K562 (cell line): ENCODE measurements around the gene MC3R. TPM values are rescaled to one million over a fixed set of nuclear protein-coding genes. Genes with fewer than 3 reads are reported as not detected.

Source experiments
- ATAC-seq: fragments of 200-7000 bp; cut with Tn5 transposase; 3 replicates; pipeline ENCODE4 v1.9.1; 2020; ENCODE audit warnings: moderate library complexity
- BruUV-seq: library from RNA; stranded (reverse); fragments of 400-500 nt; replicated peaks from 2 replicates; lab custom pipeline; 2021; lab: Mats Ljungman, UMichigan
- CTCF ChIA-PET: fragments of 300-600 bp; formaldehyde crosslinking; extraction: SDS; loops from one replicate; lab custom pipeline; 2021; ENCODE audit warnings: low intra/inter-chr PET ratio; lab: Yijun Ruan, JAX
- POLR2A ChIA-PET: fragments of 300-600, 350-650 bp; sonication (Branson Sonifier 250); formaldehyde crosslinking; extraction: SDS; loops from one replicate; lab custom pipeline; 2021; ENCODE audit warnings: antibody characterized with exemption, inconsistent platforms; lab: Yijun Ruan, JAX
- DNase-seq, 4 experiments: peaks; one replicate each; pipeline versions ENCODE4 v3.0.0 to v3.0.0-alpha.2; 2011 to 2018; ENCODE audit warnings: low spot score in 3 of 4, mixed read lengths in 3 of 4; ENCODE audit errors: extremely low read depth in 1 of 4
- FAIRE-seq: peaks from 2 replicates; lab custom pipeline; 2011; peaks lifted over from hg19 to GRCh38; lab: Jason Lieb, UNC
- H2AFZ ChIP-seq: 2 replicates; pipeline ENCODE4 v1.6.0; 2011; ENCODE audit warnings: low read depth, low read length, control low read depth, inconsistent platforms
- H3K27ac ChIP-seq: fragments of 200-600 bp; 3 replicates; pipeline ENCODE4 v1.8.0; 2011; ENCODE audit warnings: low read depth, mild to moderate bottlenecking, control low read depth, inconsistent platforms, low read length, moderate library complexity, mixed read lengths; ENCODE audit errors: extremely low read depth
- H3K27me3 ChIP-seq, 2 experiments: fragments of 300-600 bp in 1 of 2; 2 replicates in 1 of 2; 3 replicates in 1 of 2; pipeline versions ENCODE4 v1.6.0 to v1.8.0; 2011; ENCODE audit warnings: inconsistent platforms in 2 of 2, low read length in 2 of 2, mild to moderate bottlenecking in 1 of 2, mixed read lengths in 1 of 2, moderate library complexity in 1 of 2; ENCODE audit not compliant: control insufficient read depth in 2 of 2, insufficient read depth in 2 of 2
- H3K36me3 ChIP-seq: fragments of 300-600 bp; 3 replicates; pipeline ENCODE4 v1.8.0; 2011; ENCODE audit warnings: mild to moderate bottlenecking, low read length, inconsistent platforms; ENCODE audit not compliant: control insufficient read depth, insufficient read depth
- H3K4me1 ChIP-seq, 2 experiments: fragments of 200-600 bp in 1 of 2; replicated peaks in 1 of 2; 2 replicates in 1 of 2; 3 replicates in 1 of 2; pipeline versions ENCODE4 v1.5.1 to v1.8.0; 2011; ENCODE audit warnings: inconsistent platforms in 2 of 2, low read length in 2 of 2, mild to moderate bottlenecking in 1 of 2, mixed read lengths in 1 of 2, moderate library complexity in 1 of 2; ENCODE audit not compliant: control insufficient read depth in 2 of 2, insufficient read depth in 2 of 2
- H3K4me2 ChIP-seq: 2 replicates; pipeline ENCODE4 v1.6.1; 2011; ENCODE audit warnings: low read length, control low read depth, inconsistent platforms, mixed read lengths; ENCODE audit not compliant: insufficient read depth
- H3K4me3 ChIP-seq: fragments of 200-600 bp; sonication (generic), shearing (Covaris generic); 2 replicates; pipeline ENCODE4 v1.5.1; 2016; ENCODE audit warnings: control low read depth, inconsistent platforms
- H3K79me2 ChIP-seq: fragments of 200-600 bp; 3 replicates; pipeline ENCODE4 v1.8.0; 2011; ENCODE audit warnings: low read length, inconsistent platforms; ENCODE audit not compliant: control insufficient read depth, insufficient read depth
- H3K9ac ChIP-seq, 2 experiments: 2 replicates each; pipeline versions ENCODE4 v1.6.0 to v1.6.1; 2011; ENCODE audit warnings: low read depth in 2 of 2, low read length in 2 of 2, control low read depth in 1 of 2, inconsistent platforms in 1 of 2, mild to moderate bottlenecking in 1 of 2, mixed read lengths in 1 of 2; ENCODE audit not compliant: insufficient read depth in 1 of 2
- H3K9me1 ChIP-seq: one replicate; pipeline ENCODE4 v1.6.0; 2011; ENCODE audit warnings: inconsistent platforms, mild to moderate bottlenecking, low read length, moderate library complexity; ENCODE audit not compliant: control insufficient read depth, insufficient read depth
- H3K9me3 ChIP-seq: replicated peaks from 2 replicates; pipeline ENCODE4 v1.5.1; 2011; ENCODE audit warnings: low read depth, low read length, inconsistent platforms; ENCODE audit not compliant: control insufficient read depth, insufficient read depth
- H4K20me1 ChIP-seq: replicated peaks from 2 replicates; pipeline ENCODE4 v1.6.1; 2011; ENCODE audit warnings: low read length, inconsistent platforms, mixed read lengths; ENCODE audit not compliant: control insufficient read depth, insufficient read depth
- ADNP ChIP-seq: fragments of 200-800 bp; sonication (Bioruptor generic); IDR thresholded peaks from 2 replicates; pipeline ENCODE4 v1.6.1; 2016; ENCODE audit warnings: missing genetic modification characterization, missing compliant biosample characterization
- CCNT2 ChIP-seq: IDR thresholded peaks from 2 replicates; pipeline ENCODE4 v1.6.1; 2011; ENCODE audit warnings: borderline replicate concordance, low read depth, mild to moderate bottlenecking, moderate library complexity, mixed read lengths, low read length; ENCODE audit not compliant: insufficient read length; ENCODE audit errors: extremely low read depth
- CREB1 ChIP-seq, 2 experiments: sonication (generic) in 1 of 2; formaldehyde crosslinking in 1 of 2; IDR thresholded peaks; 2 replicates each; pipeline versions ENCODE4 v1.6.1 to v1.8.0; 2012 to 2022; ENCODE audit warnings: inconsistent platforms in 1 of 2, mild to moderate bottlenecking in 1 of 2, missing genetic modification reagents in 1 of 2, moderate library complexity in 1 of 2
- CTBP1 ChIP-seq: fragments of 450-650 bp; IDR thresholded peaks from 2 replicates; pipeline ENCODE4 v1.6.1; 2016; ENCODE audit warnings: borderline replicate concordance
- EGR1 ChIP-seq: fragments of 450-650 bp; conservative IDR thresholded peaks from 2 replicates; pipeline ENCODE4 v1.6.1; 2017; ENCODE audit warnings: mild to moderate bottlenecking
- ETV1 ChIP-seq: fragments of 450-650 bp; conservative IDR thresholded peaks from 2 replicates; pipeline ENCODE4 v1.6.1; 2016; ENCODE audit warnings: missing genetic modification characterization, control low read depth, low read depth, missing compliant biosample characterization
- ETV5 ChIP-seq: sonication (generic); formaldehyde crosslinking; IDR thresholded peaks from 2 replicates; pipeline ENCODE4 v1.4.0; 2020; ENCODE audit warnings: low read depth, mild to moderate bottlenecking, missing genetic modification reagents
- FOXK1 ChIP-seq: sonication (generic); formaldehyde crosslinking; IDR thresholded peaks from 2 replicates; pipeline ENCODE4 v1.8.0; 2022; ENCODE audit warnings: missing genetic modification reagents, mild to moderate bottlenecking, borderline replicate concordance
- GATAD2A ChIP-seq: fragments of 450-650 bp; IDR thresholded peaks from 2 replicates; pipeline ENCODE4 v1.6.1; 2017
- HMG20B ChIP-seq: fragments of 250-450 bp; sonication (Bioruptor Pico); IDR thresholded peaks from 2 replicates; pipeline ENCODE4 v1.5.0; 2021; ENCODE audit warnings: mild to moderate bottlenecking
- KLF16 ChIP-seq: IDR thresholded peaks from 2 replicates; pipeline ENCODE4 v1.6.1; 2016; ENCODE audit warnings: antibody characterized with exemption
- MCM2 ChIP-seq: fragments of 450-650 bp; IDR thresholded peaks from 2 replicates; pipeline ENCODE4 v1.6.1; 2017; ENCODE audit warnings: low read depth, mild to moderate bottlenecking
- RCOR1 ChIP-seq, 2 experiments: IDR thresholded peaks; 2 replicates each; pipeline ENCODE4 v1.6.1; 2012; ENCODE audit warnings: low read depth in 2 of 2, low read length in 2 of 2, borderline replicate concordance in 1 of 2, improper control_type of control experiment in 1 of 2
- ZNF175 ChIP-seq: fragments of 200-800 bp; sonication (Bioruptor generic); IDR thresholded peaks from 2 replicates; pipeline ENCODE4 v1.6.1; 2016; ENCODE audit warnings: low read depth, mild to moderate bottlenecking, missing genetic modification characterization, missing compliant biosample characterization
- ZNF232 ChIP-seq: sonication (generic); formaldehyde crosslinking; IDR thresholded peaks from 2 replicates; pipeline ENCODE4 v1.8.0; 2022; ENCODE audit warnings: mild to moderate bottlenecking, missing genetic modification reagents
- ZNF589 ChIP-seq: fragments of 200-800 bp; sonication (Bioruptor generic); IDR thresholded peaks from 2 replicates; pipeline ENCODE4 v1.6.1; 2016; ENCODE audit warnings: low read depth, missing genetic modification characterization, missing compliant biosample characterization
- ZNF707 ChIP-seq: fragments of 250-450 bp; sonication (Bioruptor Pico); conservative IDR thresholded peaks from 2 replicates; pipeline ENCODE4 v1.8.0; 2022; ENCODE audit warnings: inconsistent platforms, mild to moderate bottlenecking, moderate library complexity
- WGBS: fragments of 100-300 bp; shearing (Covaris generic); methylation state at CpG from one replicate; pipeline ENCODE4 v1.1.6; 2016; ENCODE audit warnings: low coverage, mixed read lengths; ENCODE audit not compliant: insufficient coverage; ENCODE audit errors: missing lambda C conversion rate; 5-methylcytosine and 5-hydroxymethylcytosine counted together
- in situ Hi-C: fragments of 300-500 bp; cut with MboI; formaldehyde crosslinking; loops from 4 replicates; pipeline ENCODE4 v1.15.0; 2018; ENCODE audit warnings: inconsistent platforms, mixed read lengths
- intact Hi-C: fragments of 100-400 bp; cut with micrococcal nuclease; formaldehyde crosslinking; loops from 2 replicates; pipeline ENCODE4 v1.14.2; 2022
- polyA plus RNA-seq, 8 experiments: library from polyadenylated mRNA; depleted of rRNA in 4 of 8; stranded (reverse) in 5 of 8; unstranded in 3 of 8; fragments of >200 nt; fragmentation: Nextera tagmentation in 2 of 8; fragmentation: Illumina TruSeq in 1 of 8; extraction: Ambion mirVana in 2 of 8; extraction: Trizol in 1 of 8; gene quantifications; 2 replicates each; pipeline versions ENCODE4 v1.2.1 to v1.2.3, GENCODE V29; 2011 to 2014; ENCODE audit warnings: inconsistent platforms in 1 of 8, missing spikeins in 1 of 8
- total RNA-seq, 7 experiments: library from RNA; depleted of rRNA in 6 of 7; stranded (reverse); fragments of >200 nt in 6 of 7; fragmentation: Illumina TruSeq in 2 of 7; extraction: Trizol in 2 of 7; gene quantifications; 2 replicates each; pipeline versions ENCODE4 v1.2.1 to v1.2.3, GENCODE V29; 2011 to 2021; ENCODE audit warnings: low replicate concordance in 1 of 7
- TF ChIP-seq, protein P1 (sequence below): sonication (generic); formaldehyde crosslinking; IDR thresholded peaks from 2 replicates; pipeline ENCODE4 v1.9.0; 2022; ENCODE audit warnings: mild to moderate bottlenecking, missing genetic modification reagents
- TF ChIP-seq, protein P2 (sequence below): fragments of 200-800 bp; sonication (Bioruptor generic); IDR thresholded peaks from 2 replicates; pipeline ENCODE4 v1.6.1; 2017; ENCODE audit warnings: missing genetic modification characterization, missing compliant biosample characterization
- TF ChIP-seq, protein P3 (sequence below), 2 experiments: fragments of 450-650 bp in 1 of 2; sonication (generic) in 1 of 2; formaldehyde crosslinking; conservative IDR thresholded peaks; 2 replicates each; pipeline versions ENCODE4 v1.4.0 to v1.8.1; 2020 to 2022; ENCODE audit warnings: mild to moderate bottlenecking in 1 of 2, missing genetic modification reagents in 1 of 2

Gene MC3R
- total and polyA plus RNA-seq, 9 of the 15 experiments (the other 6 are each of a cell fraction or from before 2014, with no cell fraction given) = not detected

DNA sequence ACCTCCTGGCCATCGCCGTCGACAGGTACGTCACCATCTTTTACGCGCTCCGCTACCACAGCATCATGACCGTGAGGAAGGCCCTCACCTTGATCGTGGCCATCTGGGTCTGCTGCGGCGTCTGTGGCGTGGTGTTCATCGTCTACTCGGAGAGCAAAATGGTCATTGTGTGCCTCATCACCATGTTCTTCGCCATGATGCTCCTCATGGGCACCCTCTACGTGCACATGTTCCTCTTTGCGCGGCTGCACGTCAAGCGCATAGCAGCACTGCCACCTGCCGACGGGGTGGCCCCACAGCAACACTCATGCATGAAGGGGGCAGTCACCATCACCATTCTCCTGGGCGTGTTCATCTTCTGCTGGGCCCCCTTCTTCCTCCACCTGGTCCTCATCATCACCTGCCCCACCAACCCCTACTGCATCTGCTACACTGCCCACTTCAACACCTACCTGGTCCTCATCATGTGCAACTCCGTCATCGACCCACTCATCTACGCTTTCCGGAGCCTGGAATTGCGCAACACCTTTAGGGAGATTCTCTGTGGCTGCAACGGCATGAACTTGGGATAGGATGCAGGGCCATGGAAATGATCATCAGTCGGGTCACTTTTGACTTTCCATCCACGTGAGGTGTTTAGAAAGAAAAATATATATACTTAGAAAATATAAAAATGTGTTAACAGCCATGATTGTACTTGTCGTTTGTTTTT lies 868 bp downstream of the MC3R start:
- Histone ChIP-seq H2AFZ (no peak overlapping the region), H3K36me3 (no peaks in the 10 kb centered on the region), H3K4me2 (no peak overlapping the region), H3K4me1 (no peaks in the 10 kb centered on the region; a peak in 1 of 5 replicates), H3K27ac (no peak overlapping the region), H3K9me1 (no peaks in the 10 kb centered on the region), H3K27me3 (peaks cover 0 to 7% of the 10 kb centered on the region in 2 experiments; a peak in 2 of 5 replicates), H4K20me1 (no peaks in the 10 kb centered on the region), H3K9me3 (no peaks in the 10 kb centered on the region; the same call in 1 of the 2 replicates), H3K4me3 (no peak overlapping the region), H3K79me2 (no peaks in the 10 kb centered on the region), H3K9ac (no peak overlapping the region)
- FAIRE-seq (peak; percentile 68), ATAC-seq (peak; percentile 94), DNase-seq (peak; percentile 49 to 60 (median 58))
- 27% methylated on average over 32 of the region's 32 CpGs for WGBS
- no TSS peak for BruUV-seq
- in situ Hi-C loops = loop anchor here (25.0 kb wide), 1 partner anchor 1587 kb away; no protein-coding TSS in a partner anchor
- ChIA-PET CTCF (interaction anchor here (0.8 to 2.0 kb wide), 2 partner anchors 95 to 1600 kb away, joined by 4 to 13 read pairs; no protein-coding TSS in a partner anchor), POLR2A (no interaction called here)
- intact Hi-C loops = loop anchor here (2.0 kb wide), 3 partner anchors 93 to 1601 kb away; no protein-coding TSS in a partner anchor
- no peak for TF ChIP-seq EGR1
- no peak for TF ChIP-seq ZNF589 (CRISPR knock-in tag)
- no peak for TF ChIP-seq KLF16
- no peak for TF ChIP-seq ETV1 (tag)
- TF ChIP-seq, protein P1, sequence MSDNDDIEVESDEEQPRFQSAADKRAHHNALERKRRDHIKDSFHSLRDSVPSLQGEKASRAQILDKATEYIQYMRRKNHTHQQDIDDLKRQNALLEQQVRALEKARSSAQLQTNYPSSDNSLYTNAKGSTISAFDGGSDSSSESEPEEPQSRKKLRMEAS (CRISPR knock-in tag) = peak; percentile 65
- no peak for TF ChIP-seq HMG20B (CRISPR knock-in tag)
- TF ChIP-seq ADNP (tag) = no peak
- TF ChIP-seq ZNF232 = peak; percentile 43; the same call in 1 of the 2 replicates
- TF ChIP-seq CTBP1 = peak; percentile 34; the same call in 1 of the 2 replicates
- TF ChIP-seq CREB1 (IDR thresholded peaks at IDR 0.05) = no peak
- no peak for TF ChIP-seq CREB1 (CRISPR knock-in tag; IDR thresholded peaks at IDR 0.05)
- TF ChIP-seq MCM2 = no peak
- TF ChIP-seq ZNF175 = no peak
- TF ChIP-seq, protein P2, sequence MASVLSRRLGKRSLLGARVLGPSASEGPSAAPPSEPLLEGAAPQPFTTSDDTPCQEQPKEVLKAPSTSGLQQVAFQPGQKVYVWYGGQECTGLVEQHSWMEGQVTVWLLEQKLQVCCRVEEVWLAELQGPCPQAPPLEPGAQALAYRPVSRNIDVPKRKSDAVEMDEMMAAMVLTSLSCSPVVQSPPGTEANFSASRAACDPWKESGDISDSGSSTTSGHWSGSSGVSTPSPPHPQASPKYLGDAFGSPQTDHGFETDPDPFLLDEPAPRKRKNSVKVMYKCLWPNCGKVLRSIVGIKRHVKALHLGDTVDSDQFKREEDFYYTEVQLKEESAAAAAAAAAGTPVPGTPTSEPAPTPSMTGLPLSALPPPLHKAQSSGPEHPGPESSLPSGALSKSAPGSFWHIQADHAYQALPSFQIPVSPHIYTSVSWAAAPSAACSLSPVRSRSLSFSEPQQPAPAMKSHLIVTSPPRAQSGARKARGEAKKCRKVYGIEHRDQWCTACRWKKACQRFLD (CRISPR knock-in tag) = no peak
- TF ChIP-seq ZNF707 (CRISPR knock-in tag) = no peak
- TF ChIP-seq ETV5 (CRISPR knock-in tag) = no peak
- TF ChIP-seq GATAD2A = no peak
- TF ChIP-seq, protein P3, sequence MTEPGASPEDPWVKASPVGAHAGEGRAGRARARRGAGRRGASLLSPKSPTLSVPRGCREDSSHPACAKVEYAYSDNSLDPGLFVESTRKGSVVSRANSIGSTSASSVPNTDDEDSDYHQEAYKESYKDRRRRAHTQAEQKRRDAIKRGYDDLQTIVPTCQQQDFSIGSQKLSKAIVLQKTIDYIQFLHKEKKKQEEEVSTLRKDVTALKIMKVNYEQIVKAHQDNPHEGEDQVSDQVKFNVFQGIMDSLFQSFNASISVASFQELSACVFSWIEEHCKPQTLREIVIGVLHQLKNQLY (CRISPR knock-in tag; conservative IDR thresholded peaks at IDR 0.05) = no peak
- TF ChIP-seq CCNT2 = no peak
- no peak for TF ChIP-seq FOXK1 (CRISPR knock-in tag)
- TF ChIP-seq RCOR1 (IDR thresholded peaks at IDR 0.05; ENCODE audit: borderline replicate concordance in 1 of 2, low read depth in 2 of 2, low read length in 2 of 2) = no peak
